Measurements from ENCODE around the gene COL5A1.
A peak's percentile ranks its signal among the peaks of the same experiment; 100 is the strongest.
"Not testable (repeated sequence)": the region's sequence is repeated elsewhere in the genome, so short reads cannot be mapped to it uniquely, and the experiment has no call there.

The COL5A1 gene

GRCh38 chr9:134676886-134677285 is 35.3 kb downstream of the COL5A1 start:
- no peak for DNase-seq (ENCODE audit: low read depth, low spot score)

- DNase-seq (ENCODE audit: low read depth, low spot score) = no peak
Observed at GRCh38 chr9:134677743-134678142, 36.1 kb downstream of the COL5A1 start.

- DNase-seq (ENCODE audit: low read depth, low spot score) = no peak
Observed at GRCh38 chr9:134678206-134678605, 36.6 kb downstream of the COL5A1 start.

GRCh38 chr9:134678666-134679443 is 37.3 kb downstream of the COL5A1 start:
- no peak for DNase-seq (ENCODE audit: low read depth, low spot score)

GRCh38 chr9:134679616-134680392 is 38.2 kb downstream of the COL5A1 start:
- DNase-seq (ENCODE audit: low read depth, low spot score) = no peak

- DNase-seq (ENCODE audit: low read depth, low spot score) = no peak
Observed at GRCh38 chr9:134680393-134681060, 38.9 kb downstream of the COL5A1 start.

GRCh38 chr9:134681061-134681661 is 39.6 kb downstream of the COL5A1 start:
- DNase-seq (ENCODE audit: low read depth, low spot score) = peak; percentile 54

GRCh38 chr9:134682026-134682425 is 40.4 kb downstream of the COL5A1 start:
- no peak for DNase-seq (ENCODE audit: low read depth, low spot score)

GRCh38 chr9:134682651-134683364 is 41.2 kb downstream of the COL5A1 start:
- no peak for DNase-seq (ENCODE audit: low read depth, low spot score)

- no peak for DNase-seq (ENCODE audit: low read depth, low spot score)
Observed at GRCh38 chr9:134683714-134684374, 42.2 kb downstream of the COL5A1 start.

GRCh38 chr9:134684375-134684723 is 42.7 kb downstream of the COL5A1 start:
- no peak for DNase-seq (ENCODE audit: low read depth, low spot score)

GRCh38 chr9:134684941-134685340 is 43.3 kb downstream of the COL5A1 start:
- DNase-seq (ENCODE audit: low read depth, low spot score) = not testable (repeated sequence)

- DNase-seq (ENCODE audit: low read depth, low spot score) = no peak
Observed at GRCh38 chr9:134685784-134686183, 44.2 kb downstream of the COL5A1 start.

- DNase-seq (ENCODE audit: low read depth, low spot score) = no peak
Observed at GRCh38 chr9:134686896-134687295, 45.3 kb downstream of the COL5A1 start.

- no peak for DNase-seq (ENCODE audit: low read depth, low spot score)
Observed at GRCh38 chr9:134687556-134687955, 46.0 kb downstream of the COL5A1 start.

GRCh38 chr9:134688231-134688630 is 46.6 kb downstream of the COL5A1 start:
- DNase-seq (ENCODE audit: low read depth, low spot score) = no peak

- DNase-seq (ENCODE audit: low read depth, low spot score) = no peak
Observed at GRCh38 chr9:134688661-134689320, 47.2 kb downstream of the COL5A1 start.

GRCh38 chr9:134689321-134690181 is 47.9 kb downstream of the COL5A1 start:
- DNase-seq (ENCODE audit: low read depth, low spot score) = no peak

- no peak for DNase-seq (ENCODE audit: low read depth, low spot score)
Observed at GRCh38 chr9:134690301-134690751, 48.7 kb downstream of the COL5A1 start.

Data from smooth muscle cell of the brain vasculature (primary cell).